HepG2 (cell line): ENCODE data around the gene CCNG1. TPM values are rescaled to one million over a fixed set of nuclear protein-coding genes. Genes with fewer than 3 reads are reported as not detected.
A peak's percentile ranks its signal among the peaks of the same experiment; 100 is the strongest.

Experiments used
- ATAC-seq: fragments of 200-7000 bp; cut with Tn5 transposase; 3 replicates; pipeline ENCODE4 v1.9.1; 2020; ENCODE audit warnings: mild to moderate bottlenecking, moderate library complexity
- BruUV-seq: library from RNA; stranded (reverse); fragments of 400-500 nt; replicated peaks from 2 replicates; lab custom pipeline; 2021; lab: Mats Ljungman, UMichigan
- CTCF ChIA-PET: fragments of 300-600 bp; formaldehyde crosslinking; extraction: SDS; loops from one replicate; lab custom pipeline; 2021; ENCODE audit warnings: low total read pairs, inconsistent platforms, low intra/inter-chr PET ratio; lab: Yijun Ruan, JAX
- POLR2A ChIA-PET: fragments of 350-600 bp; sonication (Branson Sonifier 250); formaldehyde crosslinking; loops from one replicate; lab custom pipeline; 2020; ENCODE audit warnings: antibody characterized with exemption, inconsistent platforms; lab: Yijun Ruan, JAX
- DNase-seq: peaks from one replicate; pipeline ENCODE4 v3.0.0-alpha.2; 2015; ENCODE audit warnings: low spot score
- FAIRE-seq: peaks from 3 replicates; lab custom pipeline; 2011; peaks lifted over from hg19 to GRCh38; lab: Jason Lieb, UNC
- H2AFZ ChIP-seq: one replicate; pipeline ENCODE4 v1.6.1; 2011; ENCODE audit warnings: low read length, inconsistent platforms
- H3K27ac ChIP-seq: fragments of 300-600 bp; 3 replicates; pipeline ENCODE4 v1.8.0; 2011; ENCODE audit warnings: mixed run types, mild to moderate bottlenecking, mixed read lengths, low read length, inconsistent platforms; ENCODE audit not compliant: insufficient read depth; ENCODE audit errors: extremely low read length
- H3K27me3 ChIP-seq, 2 experiments: fragments of 200-600 bp in 1 of 2; 2 replicates in 1 of 2; 3 replicates in 1 of 2; pipeline versions ENCODE4 v1.6.0 to v1.8.0; 2011; ENCODE audit warnings: low read length in 2 of 2, mild to moderate bottlenecking in 2 of 2, moderate library complexity in 2 of 2, inconsistent platforms in 1 of 2; ENCODE audit not compliant: insufficient read depth in 2 of 2, control insufficient read depth in 1 of 2
- H3K36me3 ChIP-seq, 2 experiments: fragments of 200-600 bp in 1 of 2; replicated peaks in 1 of 2; 2 replicates in 1 of 2; 3 replicates in 1 of 2; pipeline versions ENCODE4 v1.5.1 to v1.8.0; 2011; ENCODE audit warnings: low read length in 2 of 2, inconsistent platforms in 1 of 2; ENCODE audit not compliant: insufficient read depth in 2 of 2, control insufficient read depth in 1 of 2
- H3K4me1 ChIP-seq: 2 replicates; pipeline ENCODE4 v1.5.1; 2012; ENCODE audit warnings: low read length, inconsistent platforms; ENCODE audit not compliant: insufficient read depth
- H3K4me2 ChIP-seq: 2 replicates; pipeline ENCODE4 v1.6.0; 2011; ENCODE audit warnings: low read depth, low read length, inconsistent platforms
- H3K4me3 ChIP-seq, 3 experiments: fragments of 200-600 bp in 1 of 3; sonication (generic), shearing (Covaris generic) in 1 of 3; replicated peaks in 1 of 3; 2 replicates each; pipeline ENCODE4 v1.5.1; 2011 to 2016; ENCODE audit warnings: low read length in 3 of 3, inconsistent platforms in 2 of 3, low read depth in 2 of 3, mild to moderate bottlenecking in 2 of 3, control low read depth in 1 of 3, mixed read lengths in 1 of 3; ENCODE audit not compliant: insufficient read depth in 1 of 3
- H3K79me2 ChIP-seq: one replicate; pipeline ENCODE4 v1.6.1; 2011; ENCODE audit warnings: low read length, inconsistent platforms; ENCODE audit not compliant: insufficient read depth
- H3K9ac ChIP-seq: 2 replicates; pipeline ENCODE4 v1.6.0; 2011; ENCODE audit warnings: mild to moderate bottlenecking, low read depth, low read length, inconsistent platforms; ENCODE audit not compliant: insufficient read depth
- H3K9me3 ChIP-seq: 2 replicates; pipeline ENCODE4 v1.5.1; 2012; ENCODE audit warnings: mild to moderate bottlenecking, low read length
- H4K20me1 ChIP-seq: 2 replicates; pipeline ENCODE4 v1.6.0; 2011; ENCODE audit warnings: inconsistent platforms, mild to moderate bottlenecking, low read length, moderate library complexity; ENCODE audit not compliant: insufficient read depth
- ARNTL ChIP-seq: sonication (generic); formaldehyde crosslinking; IDR thresholded peaks from 2 replicates; pipeline ENCODE4 v1.4.0; 2020; ENCODE audit warnings: mild to moderate bottlenecking, missing genetic modification reagents
- TRIM24 ChIP-seq: sonication (generic); formaldehyde crosslinking; IDR thresholded peaks from 2 replicates; pipeline ENCODE4 v1.8.0; 2022; ENCODE audit warnings: mild to moderate bottlenecking, missing genetic modification reagents
- ZMYM4 ChIP-seq: sonication (generic); formaldehyde crosslinking; IDR thresholded peaks from 2 replicates; pipeline ENCODE4 v1.8.1; 2023; ENCODE audit warnings: mild to moderate bottlenecking, missing genetic modification reagents
- ZNF343 ChIP-seq: sonication (generic); formaldehyde crosslinking; IDR thresholded peaks from 2 replicates; pipeline ENCODE4 v1.4.0; 2020; ENCODE audit warnings: mild to moderate bottlenecking, missing genetic modification reagents
- ZSCAN9 ChIP-seq: IDR thresholded peaks from 2 replicates; pipeline ENCODE4 v1.6.1; 2016; ENCODE audit warnings: borderline replicate concordance
- WGBS: methylation state at CpG from one replicate; pipeline ENCODE4 v1.1.6; 2017; ENCODE audit warnings: low lambda C conversion rate; 5-methylcytosine and 5-hydroxymethylcytosine counted together
- in situ Hi-C: cut with HindIII; loops from 2 replicates; pipeline ENCODE4 v1.10.0; 2017; ENCODE audit warnings: low pct_unique_long_range_greater_than_20kb; ENCODE audit not compliant: extremely low pct_ligation_motif_present
- intact Hi-C: fragments of 100-400 bp; cut with micrococcal nuclease; formaldehyde crosslinking; loops from one replicate; pipeline ENCODE4 v1.10.0; 2022; ENCODE audit not compliant: unreplicated experiment
- polyA plus RNA-seq, 8 experiments: library from polyadenylated mRNA; depleted of rRNA in 3 of 8; stranded (reverse) in 7 of 8; unstranded in 1 of 8; fragments of >200 nt; fragmentation: Illumina TruSeq in 4 of 8; extraction: Trizol in 4 of 8; gene quantifications; 2 replicates each; pipeline versions ENCODE4 v1.2.1 to v1.2.3, GENCODE V29; 2011 to 2016; ENCODE audit warnings: low read depth in 4 of 8, missing spikeins in 1 of 8, mixed read lengths in 1 of 8; ENCODE audit not compliant: insufficient read depth in 1 of 8
- total RNA-seq, 5 experiments: library from RNA; depleted of rRNA; stranded (reverse); fragments of >200 nt; fragmentation: Illumina TruSeq; extraction: Trizol; gene quantifications; 2 replicates each; pipeline ENCODE4 v1.2.3, GENCODE V29; 2016; ENCODE audit warnings: low read depth in 1 of 5
- TF ChIP-seq, protein P1 (sequence below): sonication (generic); IDR thresholded peaks from 2 replicates; pipeline ENCODE4 v1.6.1; 2016; ENCODE audit warnings: low read depth, borderline replicate concordance
- TF ChIP-seq, protein P2 (sequence below): sonication (generic); formaldehyde crosslinking; IDR thresholded peaks from 2 replicates; pipeline ENCODE4 v1.9.0; 2021; ENCODE audit warnings: mild to moderate bottlenecking, missing genetic modification reagents

CCNG1 gene
- total and polyA plus RNA-seq, 2 of the 13 experiments (the other 11 are each of a cell fraction or from before 2014, with no cell fraction given): 181 to 353 TPM

DNA sequence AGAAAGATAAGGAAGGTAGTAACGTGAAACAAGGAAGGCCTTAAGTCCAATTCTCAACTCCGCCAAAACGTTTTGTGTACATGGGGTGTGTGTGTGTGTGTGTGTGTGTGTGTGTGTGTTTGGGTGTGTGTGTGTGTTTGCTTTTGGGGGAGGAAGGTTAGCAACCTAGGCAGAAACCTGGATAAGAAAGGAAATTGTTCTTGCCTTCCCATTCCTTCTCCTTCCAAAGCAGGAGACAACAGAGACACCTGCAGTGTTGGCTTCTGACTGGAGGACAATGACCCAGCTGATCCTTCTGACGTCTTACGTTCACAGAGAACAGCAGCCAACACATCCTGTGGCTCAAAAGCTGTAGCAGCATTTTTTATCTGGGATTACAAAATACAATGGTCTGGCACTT, 4.1 kb upstream of the CCNG1 start:
- whole genome bisulfite sequencing: 22% methylated on average over 5 of the region's 5 CpGs
- ChIA-PET POLR2A (interaction anchor here (0.7 to 1.7 kb wide), 3 partner anchors 26 to 72 kb away, joined by 3 to 5 read pairs (median 3); partner anchors contain the start of genes HMMR, MAT2B and NUDCD2), CTCF (no interaction called here)
- ATAC-seq (no peak), DNase-seq (no peak), FAIRE-seq (peak; percentile 28)
- H3K9me3 ChIP-seq: no peaks in the 10 kb centered on the region
- H2AFZ ChIP-seq: no peak overlapping the region
- H4K20me1 ChIP-seq: peaks cover 6% of the 10 kb centered on the region
- no peak overlapping the region for H3K9ac ChIP-seq
- in situ Hi-C loops (no loop called here), intact Hi-C loops (no loop called here)
- H3K27me3 ChIP-seq: no peaks in the 10 kb centered on the region; a peak in 2 of 5 replicates
- no peaks in the 10 kb centered on the region for H3K36me3 ChIP-seq
- no peak overlapping the region for H3K27ac ChIP-seq
- peaks cover 8% of the 10 kb centered on the region for H3K79me2 ChIP-seq
- no TSS peak for BruUV-seq
- TF ChIP-seq, protein P1, sequence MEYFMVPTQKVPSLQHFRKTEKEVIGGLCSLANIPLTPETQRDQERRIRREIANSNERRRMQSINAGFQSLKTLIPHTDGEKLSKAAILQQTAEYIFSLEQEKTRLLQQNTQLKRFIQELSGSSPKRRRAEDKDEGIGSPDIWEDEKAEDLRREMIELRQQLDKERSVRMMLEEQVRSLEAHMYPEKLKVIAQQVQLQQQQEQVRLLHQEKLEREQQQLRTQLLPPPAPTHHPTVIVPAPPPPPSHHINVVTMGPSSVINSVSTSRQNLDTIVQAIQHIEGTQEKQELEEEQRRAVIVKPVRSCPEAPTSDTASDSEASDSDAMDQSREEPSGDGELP: peak; percentile 18; the same call in 1 of the 2 replicates
- no peak for TF ChIP-seq ARNTL (CRISPR knock-in tag)
- TF ChIP-seq ZNF343 (CRISPR knock-in tag): no peak
- TF ChIP-seq, protein P2, sequence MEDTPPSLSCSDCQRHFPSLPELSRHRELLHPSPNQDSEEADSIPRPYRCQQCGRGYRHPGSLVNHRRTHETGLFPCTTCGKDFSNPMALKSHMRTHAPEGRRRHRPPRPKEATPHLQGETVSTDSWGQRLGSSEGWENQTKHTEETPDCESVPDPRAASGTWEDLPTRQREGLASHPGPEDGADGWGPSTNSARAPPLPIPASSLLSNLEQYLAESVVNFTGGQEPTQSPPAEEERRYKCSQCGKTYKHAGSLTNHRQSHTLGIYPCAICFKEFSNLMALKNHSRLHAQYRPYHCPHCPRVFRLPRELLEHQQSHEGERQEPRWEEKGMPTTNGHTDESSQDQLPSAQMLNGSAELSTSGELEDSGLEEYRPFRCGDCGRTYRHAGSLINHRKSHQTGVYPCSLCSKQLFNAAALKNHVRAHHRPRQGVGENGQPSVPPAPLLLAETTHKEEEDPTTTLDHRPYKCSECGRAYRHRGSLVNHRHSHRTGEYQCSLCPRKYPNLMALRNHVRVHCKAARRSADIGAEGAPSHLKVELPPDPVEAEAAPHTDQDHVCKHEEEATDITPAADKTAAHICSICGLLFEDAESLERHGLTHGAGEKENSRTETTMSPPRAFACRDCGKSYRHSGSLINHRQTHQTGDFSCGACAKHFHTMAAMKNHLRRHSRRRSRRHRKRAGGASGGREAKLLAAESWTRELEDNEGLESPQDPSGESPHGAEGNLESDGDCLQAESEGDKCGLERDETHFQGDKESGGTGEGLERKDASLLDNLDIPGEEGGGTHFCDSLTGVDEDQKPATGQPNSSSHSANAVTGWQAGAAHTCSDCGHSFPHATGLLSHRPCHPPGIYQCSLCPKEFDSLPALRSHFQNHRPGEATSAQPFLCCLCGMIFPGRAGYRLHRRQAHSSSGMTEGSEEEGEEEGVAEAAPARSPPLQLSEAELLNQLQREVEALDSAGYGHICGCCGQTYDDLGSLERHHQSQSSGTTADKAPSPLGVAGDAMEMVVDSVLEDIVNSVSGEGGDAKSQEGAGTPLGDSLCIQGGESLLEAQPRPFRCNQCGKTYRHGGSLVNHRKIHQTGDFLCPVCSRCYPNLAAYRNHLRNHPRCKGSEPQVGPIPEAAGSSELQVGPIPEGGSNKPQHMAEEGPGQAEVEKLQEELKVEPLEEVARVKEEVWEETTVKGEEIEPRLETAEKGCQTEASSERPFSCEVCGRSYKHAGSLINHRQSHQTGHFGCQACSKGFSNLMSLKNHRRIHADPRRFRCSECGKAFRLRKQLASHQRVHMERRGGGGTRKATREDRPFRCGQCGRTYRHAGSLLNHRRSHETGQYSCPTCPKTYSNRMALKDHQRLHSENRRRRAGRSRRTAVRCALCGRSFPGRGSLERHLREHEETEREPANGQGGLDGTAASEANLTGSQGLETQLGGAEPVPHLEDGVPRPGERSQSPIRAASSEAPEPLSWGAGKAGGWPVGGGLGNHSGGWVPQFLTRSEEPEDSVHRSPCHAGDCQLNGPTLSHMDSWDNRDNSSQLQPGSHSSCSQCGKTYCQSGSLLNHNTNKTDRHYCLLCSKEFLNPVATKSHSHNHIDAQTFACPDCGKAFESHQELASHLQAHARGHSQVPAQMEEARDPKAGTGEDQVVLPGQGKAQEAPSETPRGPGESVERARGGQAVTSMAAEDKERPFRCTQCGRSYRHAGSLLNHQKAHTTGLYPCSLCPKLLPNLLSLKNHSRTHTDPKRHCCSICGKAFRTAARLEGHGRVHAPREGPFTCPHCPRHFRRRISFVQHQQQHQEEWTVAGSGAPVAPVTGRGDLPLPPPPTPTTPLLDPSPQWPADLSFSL (CRISPR knock-in tag): peak; percentile 52; the same call in 1 of the 2 replicates
- no peak for TF ChIP-seq ZSCAN9
- 0 out of 2 replicates have a peak, but pooled peaks have one; percentile 24 for TF ChIP-seq ZMYM4 (CRISPR knock-in tag)
- TF ChIP-seq TRIM24 (CRISPR knock-in tag): no peak
- H3K4me3 ChIP-seq: no peak overlapping the region
- H3K4me2 ChIP-seq: peak overlapping the region; percentile 45
- peaks cover 36% of the 10 kb centered on the region for H3K4me1 ChIP-seq
